Heart left ventricle (tissue), 13 donors: ENCODE data around the gene FCRL5.

Source experiments
- POLR2A ChIP-seq, 2 donors: fragments of 450-650 bp; IDR thresholded peaks; one replicate each; pipeline ENCODE4 v1.6.1; 2017; ENCODE audit warnings: antibody characterized with exemption in 2 of 2, mild to moderate bottlenecking in 2 of 2, moderate library complexity in 2 of 2
- TF ChIP-seq, protein P1 (sequence below), 12 donors: fragments of 200-600 bp; sonication (generic) in 4 of 12; IDR thresholded peaks; one replicate each; pipeline versions ENCODE4 v1.5.0 to v1.8.0; 2018 to 2022; ENCODE audit warnings: antibody characterized with exemption in 12 of 12, mild to moderate bottlenecking in 5 of 12
- donor health status: ischemic (EF 13 %, LVEDD 7.1; RV severe dilation, severe dysfunction).
- donor health status: DM: no; HTN: yes; CAD: no.
- donor health status: DM: no; HTN: no; CAD: no.
- donor health status: ischemic (EF 25% LVEDD 6.9; RV normal size, moderate dysfunction).
- donor health status: ischemic (EF 25% LVEDD 5.7; RV mildly dilated, moderate dysfunction).
- donor health status: ischemic (EF 35%, LVEDD 5.7; RV mildly dilated, moderate dysfunction).
- donor health status: nonischemic (EF 11% LVEDD 7.7; RV severe dilation, severe dysfunction).
- donor health status: DM: yes; HTN: yes; CAD: no.
- donor health status: PGD.
- donor health status: ischemic (EF 29% LVEDD 5.4; RV normal size, mild dysfunction).
- donor health status: nonischemic (EF 23%, LVEDD 6.1; RV moderate dilation, normal function).

DNA sequence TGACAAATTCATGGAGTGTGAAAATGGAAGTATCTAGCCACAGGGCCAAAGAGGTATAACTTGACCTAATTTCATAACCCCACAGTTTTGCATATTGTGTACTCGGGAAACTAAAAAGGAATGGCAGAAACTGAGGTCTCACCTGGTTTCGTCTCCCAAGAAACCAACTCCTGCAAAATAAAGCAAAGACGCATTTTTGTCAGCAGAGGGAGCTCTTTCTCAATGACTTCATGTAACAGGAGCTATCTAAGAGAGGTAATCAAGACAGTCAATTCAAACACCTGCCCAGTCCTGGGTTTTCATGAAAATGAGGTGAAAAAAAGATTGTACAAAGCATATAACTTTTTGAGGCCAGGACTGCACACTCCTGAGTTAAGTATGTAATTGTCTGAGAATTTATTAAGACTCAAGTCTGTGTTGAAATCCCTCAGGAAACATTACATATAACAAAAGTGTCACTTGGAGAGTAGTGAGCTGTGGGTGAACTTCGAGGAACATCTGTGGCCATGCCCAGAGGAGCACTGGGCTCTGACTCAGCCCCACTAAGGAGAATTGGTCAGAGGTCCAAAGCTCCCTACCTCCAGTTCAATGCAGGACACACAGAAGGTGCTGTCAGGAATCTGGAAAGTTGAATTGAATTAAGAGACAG is 28.0 kb upstream of the FCRL5 start:
- TF ChIP-seq, protein P1, sequence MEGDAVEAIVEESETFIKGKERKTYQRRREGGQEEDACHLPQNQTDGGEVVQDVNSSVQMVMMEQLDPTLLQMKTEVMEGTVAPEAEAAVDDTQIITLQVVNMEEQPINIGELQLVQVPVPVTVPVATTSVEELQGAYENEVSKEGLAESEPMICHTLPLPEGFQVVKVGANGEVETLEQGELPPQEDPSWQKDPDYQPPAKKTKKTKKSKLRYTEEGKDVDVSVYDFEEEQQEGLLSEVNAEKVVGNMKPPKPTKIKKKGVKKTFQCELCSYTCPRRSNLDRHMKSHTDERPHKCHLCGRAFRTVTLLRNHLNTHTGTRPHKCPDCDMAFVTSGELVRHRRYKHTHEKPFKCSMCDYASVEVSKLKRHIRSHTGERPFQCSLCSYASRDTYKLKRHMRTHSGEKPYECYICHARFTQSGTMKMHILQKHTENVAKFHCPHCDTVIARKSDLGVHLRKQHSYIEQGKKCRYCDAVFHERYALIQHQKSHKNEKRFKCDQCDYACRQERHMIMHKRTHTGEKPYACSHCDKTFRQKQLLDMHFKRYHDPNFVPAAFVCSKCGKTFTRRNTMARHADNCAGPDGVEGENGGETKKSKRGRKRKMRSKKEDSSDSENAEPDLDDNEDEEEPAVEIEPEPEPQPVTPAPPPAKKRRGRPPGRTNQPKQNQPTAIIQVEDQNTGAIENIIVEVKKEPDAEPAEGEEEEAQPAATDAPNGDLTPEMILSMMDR (IDR thresholded peaks at IDR 0.05) = peak; percentile 56 to 78 (median 67)
- TF ChIP-seq POLR2A (IDR thresholded peaks at IDR 0.05) = no peak
